DMS53 treated with DMSO at 0.1 percent for 48 hours (cell line): Measurements from ENCODE around the gene UBXN4.
"Not testable (repeated sequence)": the region's sequence is repeated elsewhere in the genome, so short reads cannot be mapped to it uniquely, and the experiment has no call there.

ENCODE experiments used
- DNase-seq: peaks from one replicate; lab custom pipeline; 2025; ENCODE audit not compliant: unreplicated experiment; lab: John Stamatoyannopoulos, UW

The UBXN4 gene

GRCh38 chr2:135762022-135762421 lies 20.4 kb downstream of the UBXN4 start:
- no peak for DNase-seq

- no peak for DNase-seq
These were observed 20.9 kb downstream of the UBXN4 start for GRCh38 chr2:135762530-135762929.

GRCh38 chr2:135768863-135769262 lies 27.2 kb downstream of the UBXN4 start:
- no peak for DNase-seq

GRCh38 chr2:135773319-135773718 lies 31.7 kb downstream of the UBXN4 start:
- no peak for DNase-seq

- DNase-seq, result no peak
These were observed 32.3 kb downstream of the UBXN4 start for GRCh38 chr2:135773917-135774316.

- DNase-seq, result no peak
These were observed 33.8 kb downstream of the UBXN4 start for GRCh38 chr2:135775420-135775819.

- DNase-seq, result no peak
These were observed 34.7 kb downstream of the UBXN4 start for GRCh38 chr2:135776367-135776766.

GRCh38 chr2:135782231-135782630 lies 40.6 kb downstream of the UBXN4 start:
- no peak for DNase-seq

- no peak for DNase-seq
These were observed 41.8 kb downstream of the UBXN4 start for GRCh38 chr2:135783439-135783838.

- DNase-seq, result no peak
These were observed 43.4 kb downstream of the UBXN4 start for GRCh38 chr2:135785032-135785431.

GRCh38 chr2:135786823-135787222 lies 45.2 kb downstream of the UBXN4 start:
- DNase-seq, result no peak

- no peak for DNase-seq
These were observed 48.8 kb downstream of the UBXN4 start for GRCh38 chr2:135790423-135790822.

- DNase-seq, result no peak
These were observed 49.9 kb downstream of the UBXN4 start for GRCh38 chr2:135791418-135792190.

- no peak for DNase-seq
These were observed 50.9 kb downstream of the UBXN4 start for GRCh38 chr2:135792401-135793150.

- not testable (repeated sequence) for DNase-seq
These were observed 54.0 kb downstream of the UBXN4 start for GRCh38 chr2:135795641-135796040.

- DNase-seq, result no peak
These were observed 55.0 kb downstream of the UBXN4 start for GRCh38 chr2:135796606-135797005.

- DNase-seq, result no peak
These were observed 56.0 kb downstream of the UBXN4 start for GRCh38 chr2:135797497-135798274.

GRCh38 chr2:135798275-135798705 lies 56.6 kb downstream of the UBXN4 start:
- DNase-seq, result no peak

GRCh38 chr2:135798762-135799161 lies 57.1 kb downstream of the UBXN4 start:
- DNase-seq, result no peak

GRCh38 chr2:135799738-135800137 lies 58.1 kb downstream of the UBXN4 start:
- DNase-seq, result no peak
